Measurements from ENCODE around the gene SLX4IP.

GRCh38 chr20:10558635-10559187, 123.6 kb downstream of the SLX4IP start:
- TF ChIP-seq CTCF (IDR thresholded peaks at IDR 0.05; ENCODE audit: insufficient read depth, low read length) (no peak), POLR2AphosphoS5 (IDR thresholded peaks at IDR 0.05; ENCODE audit: low read depth) (no peak), REST (IDR thresholded peaks at IDR 0.05; ENCODE audit: insufficient replicate concordance, low read depth) (no peak)
